Astrocyte (in vitro differentiated cells and primary cell): ENCODE data around the gene IFNA1. TPM values are rescaled to one million over a fixed set of nuclear protein-coding genes. Genes with fewer than 3 reads are reported as not detected.

ENCODE experiments used
- DNase-seq: peaks from one replicate; pipeline ENCODE4 v3.0.0-alpha.2; 2010; ENCODE audit warnings: low read depth
- FAIRE-seq: peaks from 2 replicates; lab custom pipeline; 2011; peaks lifted over from hg19 to GRCh38; lab: Jason Lieb, UNC
- H2AFZ ChIP-seq: 2 replicates; pipeline ENCODE4 v1.6.0; 2012; ENCODE audit warnings: low read depth, low read length, inconsistent platforms
- H3K27ac ChIP-seq: 2 replicates; pipeline ENCODE4 v1.5.1; 2011; ENCODE audit warnings: low read depth, low read length, inconsistent platforms
- H3K27me3 ChIP-seq: 2 replicates; pipeline ENCODE4 v1.6.0; 2011; ENCODE audit warnings: low read length, inconsistent platforms; ENCODE audit not compliant: insufficient read depth
- H3K36me3 ChIP-seq: 2 replicates; pipeline ENCODE4 v1.5.1; 2011; ENCODE audit warnings: low read length, inconsistent platforms; ENCODE audit not compliant: insufficient read depth
- H3K4me1 ChIP-seq: 2 replicates; pipeline ENCODE4 v1.5.1; 2011; ENCODE audit warnings: low read length, inconsistent platforms; ENCODE audit not compliant: insufficient read depth
- H3K4me2 ChIP-seq: 2 replicates; pipeline ENCODE4 v1.6.0; 2012; ENCODE audit warnings: low read length, inconsistent platforms
- H3K4me3 ChIP-seq: 2 replicates; pipeline ENCODE4 v1.5.1; 2011; ENCODE audit warnings: low read depth, mild to moderate bottlenecking, low read length, inconsistent platforms; ENCODE audit not compliant: insufficient read depth
- H3K79me2 ChIP-seq: 2 replicates; pipeline ENCODE4 v1.6.0; 2012; ENCODE audit warnings: mild to moderate bottlenecking, low read length, inconsistent platforms; ENCODE audit not compliant: insufficient read depth
- H3K9ac ChIP-seq: 2 replicates; pipeline ENCODE4 v1.6.0; 2012; ENCODE audit warnings: mild to moderate bottlenecking, low read length, inconsistent platforms
- H3K9me3 ChIP-seq: 2 replicates; pipeline ENCODE4 v1.5.1; 2012; ENCODE audit warnings: low read depth, mild to moderate bottlenecking, low read length, inconsistent platforms; ENCODE audit not compliant: insufficient read depth
- H4K20me1 ChIP-seq: 2 replicates; pipeline ENCODE4 v1.6.0; 2012; ENCODE audit warnings: low read length, inconsistent platforms; ENCODE audit not compliant: insufficient read depth
- H3K27ac Mint-ChIP-seq: one replicate; pipeline ENCODE4 v1.8.0; 2021; ENCODE audit warnings: mild to moderate bottlenecking, mixed read lengths; ENCODE audit not compliant: unreplicated experiment
- H3K27me3 Mint-ChIP-seq: one replicate; pipeline ENCODE4 v1.8.0; 2021; ENCODE audit warnings: low read depth, mixed read lengths; ENCODE audit not compliant: unreplicated experiment
- H3K36me3 Mint-ChIP-seq: one replicate; pipeline ENCODE4 v1.8.0; 2021; ENCODE audit warnings: low read depth, mixed read lengths; ENCODE audit not compliant: unreplicated experiment
- H3K4me1 Mint-ChIP-seq: one replicate; pipeline ENCODE4 v1.8.0; 2021; ENCODE audit warnings: low read depth, mixed read lengths; ENCODE audit not compliant: unreplicated experiment
- H3K4me3 Mint-ChIP-seq: one replicate; pipeline ENCODE4 v1.8.0; 2021; ENCODE audit warnings: mild to moderate bottlenecking, moderate library complexity, mixed read lengths; ENCODE audit not compliant: unreplicated experiment
- H3K9me3 Mint-ChIP-seq: one replicate; pipeline ENCODE4 v1.8.0; 2021; ENCODE audit warnings: mild to moderate bottlenecking, mixed read lengths; ENCODE audit not compliant: unreplicated experiment
- EZH2 ChIP-seq: IDR thresholded peaks from 2 replicates; pipeline ENCODE4 v1.6.1; 2012; ENCODE audit warnings: mild to moderate bottlenecking, low read length, inconsistent platforms; ENCODE audit not compliant: insufficient read depth
- total RNA-seq: library from RNA; stranded (reverse); gene quantifications from 2 replicates; pipeline ENCODE4 v1.2.1, GENCODE V29; 2021
- TF ChIP-seq, protein P1 (sequence below): IDR thresholded peaks from 2 replicates; pipeline ENCODE4 v1.5.1; 2011; ENCODE audit warnings: low read depth, mild to moderate bottlenecking, inconsistent platforms, low read length, moderate library complexity; ENCODE audit not compliant: insufficient read depth

IFNA1 gene
- total RNA-seq, 1 donor from 2014 or later, result not detected

GRCh38 chr9:21479152-21479702 is 39.0 kb downstream of the IFNA1 start:
- Histone ChIP-seq H3K27me3 (no peaks in the 10 kb centered on the region), H2AFZ (no peak overlapping the region), H3K36me3 (peaks cover 32% of the 10 kb centered on the region), H3K4me2 (no peak overlapping the region), H3K4me3 (no peak overlapping the region), H3K79me2 (no peaks in the 10 kb centered on the region), H3K9ac (no peak overlapping the region), H3K9me3 (no peaks in the 10 kb centered on the region), H3K4me1 (no peaks in the 10 kb centered on the region), H4K20me1 (no peaks in the 10 kb centered on the region), H3K27ac (no peak overlapping the region)
- FAIRE-seq, result no peak
- DNase-seq, result no peak
- Mint-ChIP-seq H3K4me3 (no peak overlapping the region), H3K9me3 (no peaks in the 10 kb centered on the region), H3K27ac (no peak overlapping the region), H3K36me3 (peaks cover 2% of the 10 kb centered on the region), H3K4me1 (no peaks in the 10 kb centered on the region), H3K27me3 (no peaks in the 10 kb centered on the region)
- TF ChIP-seq, protein P1, sequence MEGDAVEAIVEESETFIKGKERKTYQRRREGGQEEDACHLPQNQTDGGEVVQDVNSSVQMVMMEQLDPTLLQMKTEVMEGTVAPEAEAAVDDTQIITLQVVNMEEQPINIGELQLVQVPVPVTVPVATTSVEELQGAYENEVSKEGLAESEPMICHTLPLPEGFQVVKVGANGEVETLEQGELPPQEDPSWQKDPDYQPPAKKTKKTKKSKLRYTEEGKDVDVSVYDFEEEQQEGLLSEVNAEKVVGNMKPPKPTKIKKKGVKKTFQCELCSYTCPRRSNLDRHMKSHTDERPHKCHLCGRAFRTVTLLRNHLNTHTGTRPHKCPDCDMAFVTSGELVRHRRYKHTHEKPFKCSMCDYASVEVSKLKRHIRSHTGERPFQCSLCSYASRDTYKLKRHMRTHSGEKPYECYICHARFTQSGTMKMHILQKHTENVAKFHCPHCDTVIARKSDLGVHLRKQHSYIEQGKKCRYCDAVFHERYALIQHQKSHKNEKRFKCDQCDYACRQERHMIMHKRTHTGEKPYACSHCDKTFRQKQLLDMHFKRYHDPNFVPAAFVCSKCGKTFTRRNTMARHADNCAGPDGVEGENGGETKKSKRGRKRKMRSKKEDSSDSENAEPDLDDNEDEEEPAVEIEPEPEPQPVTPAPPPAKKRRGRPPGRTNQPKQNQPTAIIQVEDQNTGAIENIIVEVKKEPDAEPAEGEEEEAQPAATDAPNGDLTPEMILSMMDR, result no peak
- TF ChIP-seq EZH2, result no peak

DNA sequence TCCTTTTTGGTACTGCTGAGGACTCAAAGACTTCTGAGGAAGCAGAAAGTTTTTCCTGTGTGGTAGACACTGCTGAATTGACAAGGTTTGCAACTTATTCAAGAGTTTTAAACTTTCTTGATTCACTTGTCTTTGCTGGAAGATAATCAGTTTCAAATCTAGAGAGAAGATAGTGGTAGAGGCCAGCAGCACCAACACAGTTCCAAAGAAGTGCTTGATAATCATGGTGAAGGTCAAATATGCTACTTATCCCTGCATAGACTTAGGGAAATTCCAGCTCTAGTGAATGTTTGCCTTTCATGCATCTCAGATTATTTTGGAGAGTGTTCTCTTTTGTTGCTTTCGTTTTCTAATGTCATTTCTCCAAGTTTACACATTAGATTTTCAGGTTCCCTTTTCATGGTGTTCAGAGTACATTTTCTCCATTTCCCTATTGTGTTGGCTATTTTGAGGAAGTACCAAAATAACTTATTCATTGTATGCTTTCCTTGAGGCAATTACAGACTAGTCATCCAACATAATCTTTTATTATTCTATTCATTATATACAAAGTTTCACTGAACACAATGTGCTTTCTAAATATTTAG is 41.3 kb downstream of the IFNA1 start:
- no peak overlapping the region for H3K27ac ChIP-seq
- TF ChIP-seq EZH2, result no peak
- TF ChIP-seq, protein P1, result no peak
- Mint-ChIP-seq H3K27ac (no peak overlapping the region), H3K4me1 (no peaks in the 10 kb centered on the region), H3K27me3 (no peaks in the 10 kb centered on the region), H3K4me3 (no peak overlapping the region), H3K36me3 (no peaks in the 10 kb centered on the region), H3K9me3 (no peaks in the 10 kb centered on the region)
- H3K4me3 ChIP-seq, result no peak overlapping the region
- no peaks in the 10 kb centered on the region for H3K27me3 ChIP-seq
- FAIRE-seq, result no peak
- no peaks in the 10 kb centered on the region for H3K4me1 ChIP-seq
- H3K4me2 ChIP-seq, result no peak overlapping the region
- no peak overlapping the region for H2AFZ ChIP-seq
- no peaks in the 10 kb centered on the region for H3K79me2 ChIP-seq
- peaks cover 5% of the 10 kb centered on the region for H4K20me1 ChIP-seq
- H3K9me3 ChIP-seq, result no peaks in the 10 kb centered on the region
- H3K36me3 ChIP-seq, result peaks cover 19% of the 10 kb centered on the region
- H3K9ac ChIP-seq, result no peak overlapping the region
- no peak for DNase-seq

DNA sequence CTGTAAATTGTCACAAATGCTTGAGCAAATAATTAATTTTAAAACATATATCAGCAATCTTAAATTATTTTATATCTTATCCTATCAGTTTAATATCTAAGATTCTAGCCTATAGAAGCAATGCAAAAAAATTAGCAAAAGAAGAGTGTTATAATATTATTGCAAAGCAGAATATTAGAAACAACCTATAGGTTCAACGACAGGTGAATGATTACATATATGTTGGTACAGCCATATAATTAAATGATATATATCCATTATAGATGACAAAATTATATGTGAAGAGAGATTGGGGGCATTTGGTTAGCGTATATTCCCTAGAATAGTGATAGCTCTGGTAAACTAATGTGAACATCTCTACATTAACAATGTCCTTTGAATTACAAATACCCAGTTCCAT is 42.0 kb downstream of the IFNA1 start, which contains the start of gene IFNE:
IFNE (minus strand) TSS at position 101 of the 400 bp plus-strand sequence. CDS start 619 bp downstream, outside the sequence.
- no peak for DNase-seq
- Histone ChIP-seq H3K4me2 (no peak within 1 kb of the TSS), H3K4me1 (no peaks in the 10 kb centered on the region), H3K36me3 (peaks cover 14% of the 10 kb centered on the region), H3K27me3 (no peaks in the 10 kb centered on the region), H3K9me3 (no peaks in the 10 kb centered on the region), H3K27ac (no peak within 1 kb of the TSS), H3K9ac (no peak within 1 kb of the TSS), H2AFZ (no peak within 1 kb of the TSS), H3K79me2 (no peaks in the 10 kb centered on the region), H4K20me1 (peaks cover 5% of the 10 kb centered on the region), H3K4me3 (no peak within 1 kb of the TSS)
- Mint-ChIP-seq H3K36me3 (no peaks in the 10 kb centered on the region), H3K4me1 (no peaks in the 10 kb centered on the region), H3K27ac (no peak within 1 kb of the TSS), H3K27me3 (no peaks in the 10 kb centered on the region), H3K4me3 (no peak within 1 kb of the TSS), H3K9me3 (no peaks in the 10 kb centered on the region)
- no peak for FAIRE-seq
- TF ChIP-seq EZH2, result no peak
- TF ChIP-seq, protein P1, result no peak
